ENCODE results near the gene TMEM25.

- TF ChIP-seq POLR2A (IDR thresholded peaks at IDR 0.05) (no peak), CTCF (IDR thresholded peaks at IDR 0.05) (no peak)
These were observed 2.1 kb downstream of the TMEM25 start for GRCh38 chr11:118532852-118533768.

Measured in adrenal gland (tissue), 5 donors.